Measurements from ENCODE around the gene SNAI3. TPM values are rescaled to one million over a fixed set of nuclear protein-coding genes. Genes with fewer than 3 reads are reported as not detected.

Gene SNAI3
- total RNA-seq (2014; rRNA removed; shearing (Covaris generic); ENCODE audit: low replicate concordance) = 0.88 TPM in 1 of 2 replicates, not detected in the other

GRCh38 chr16:88686439-88687253, at the start of gene SNAI3:
SNAI3 (minus strand) TSS chr16:88686507; CDS start chr16:88686406, 101 bp downstream.
- in situ Hi-C loops (cut with HindIII; ENCODE audit: low pct_unique_long_range_greater_than_20kb, low sequenced_read_pairs) = no loop called here
- DNase-seq (ENCODE audit: low read depth) = peak; percentile 63

- no peak for DNase-seq (ENCODE audit: low read depth)
- in situ Hi-C loops (cut with HindIII; ENCODE audit: low pct_unique_long_range_greater_than_20kb, low sequenced_read_pairs) = no loop called here
Measured at GRCh38 chr16:88736088-88736487, 49.8 kb upstream of the SNAI3 start.

- no peak for DNase-seq (ENCODE audit: low read depth)
- in situ Hi-C loops (cut with HindIII; ENCODE audit: low pct_unique_long_range_greater_than_20kb, low sequenced_read_pairs) = no loop called here
Measured at GRCh38 chr16:88735616-88736015, 49.3 kb upstream of the SNAI3 start.

GRCh38 chr16:88735121-88735520, 48.8 kb upstream of the SNAI3 start:
- no peak for DNase-seq (ENCODE audit: low read depth)

GRCh38 chr16:88734361-88734728, 48.0 kb upstream of the SNAI3 start:
- DNase-seq (ENCODE audit: low read depth) = no peak
- in situ Hi-C loops (cut with HindIII; ENCODE audit: low pct_unique_long_range_greater_than_20kb, low sequenced_read_pairs) = no loop called here

More at GRCh38 chr16:88735121-88735520, 48.8 kb upstream of the SNAI3 start:
- in situ Hi-C loops (cut with HindIII; ENCODE audit: low pct_unique_long_range_greater_than_20kb, low sequenced_read_pairs) = no loop called here

GRCh38 chr16:88733630-88734360, 47.5 kb upstream of the SNAI3 start:
- no peak for DNase-seq (ENCODE audit: low read depth)
- in situ Hi-C loops (cut with HindIII; ENCODE audit: low pct_unique_long_range_greater_than_20kb, low sequenced_read_pairs) = no loop called here

GRCh38 chr16:88732961-88733294, 46.6 kb upstream of the SNAI3 start:
- in situ Hi-C loops (cut with HindIII; ENCODE audit: low pct_unique_long_range_greater_than_20kb, low sequenced_read_pairs) = no loop called here
- DNase-seq (ENCODE audit: low read depth) = no peak

- DNase-seq (ENCODE audit: low read depth) = no peak
- in situ Hi-C loops (cut with HindIII; ENCODE audit: low pct_unique_long_range_greater_than_20kb, low sequenced_read_pairs) = no loop called here
Measured at GRCh38 chr16:88732172-88732960, 46.1 kb upstream of the SNAI3 start.

- peak; percentile 43 for DNase-seq (ENCODE audit: low read depth)
- in situ Hi-C loops (cut with HindIII; ENCODE audit: low pct_unique_long_range_greater_than_20kb, low sequenced_read_pairs) = no loop called here
Measured at GRCh38 chr16:88731699-88732098, 45.4 kb upstream of the SNAI3 start.

GRCh38 chr16:88730632-88731607, 44.6 kb upstream of the SNAI3 start:
- DNase-seq (ENCODE audit: low read depth) = no peak
- in situ Hi-C loops (cut with HindIII; ENCODE audit: low pct_unique_long_range_greater_than_20kb, low sequenced_read_pairs) = no loop called here

GRCh38 chr16:88727871-88728270, 41.6 kb upstream of the SNAI3 start:
- in situ Hi-C loops (cut with HindIII; ENCODE audit: low pct_unique_long_range_greater_than_20kb, low sequenced_read_pairs) = no loop called here
- DNase-seq (ENCODE audit: low read depth) = no peak

GRCh38 chr16:88726981-88727380, 40.7 kb upstream of the SNAI3 start:
- in situ Hi-C loops (cut with HindIII; ENCODE audit: low pct_unique_long_range_greater_than_20kb, low sequenced_read_pairs) = no loop called here
- DNase-seq (ENCODE audit: low read depth) = no peak

- DNase-seq (ENCODE audit: low read depth) = no peak
- in situ Hi-C loops (cut with HindIII; ENCODE audit: low pct_unique_long_range_greater_than_20kb, low sequenced_read_pairs) = no loop called here
Measured at GRCh38 chr16:88726408-88726749, 40.1 kb upstream of the SNAI3 start.

GRCh38 chr16:88725609-88726407, 39.5 kb upstream of the SNAI3 start:
- in situ Hi-C loops (cut with HindIII; ENCODE audit: low pct_unique_long_range_greater_than_20kb, low sequenced_read_pairs) = no loop called here
- no peak for DNase-seq (ENCODE audit: low read depth)

- in situ Hi-C loops (cut with HindIII; ENCODE audit: low pct_unique_long_range_greater_than_20kb, low sequenced_read_pairs) = no loop called here
- DNase-seq (ENCODE audit: low read depth) = no peak
Measured at GRCh38 chr16:88724855-88725555, 38.7 kb upstream of the SNAI3 start.

GRCh38 chr16:88723911-88724310, 37.6 kb upstream of the SNAI3 start:
- no peak for DNase-seq (ENCODE audit: low read depth)
- in situ Hi-C loops (cut with HindIII; ENCODE audit: low pct_unique_long_range_greater_than_20kb, low sequenced_read_pairs) = no loop called here

GRCh38 chr16:88723507-88723887, 37.2 kb upstream of the SNAI3 start:
- DNase-seq (ENCODE audit: low read depth) = no peak
- in situ Hi-C loops (cut with HindIII; ENCODE audit: low pct_unique_long_range_greater_than_20kb, low sequenced_read_pairs) = no loop called here
